Prostate gland (tissue), 2 donors: ENCODE data around the gene DMXL2. TPM values are rescaled to one million over a fixed set of nuclear protein-coding genes. Genes with fewer than 3 reads are reported as not detected.
"Not testable (repeated sequence)": the region's sequence is repeated elsewhere in the genome, so short reads cannot be mapped to it uniquely, and the experiment has no call there.

Experiments
- DNase-seq: peaks from one replicate; pipeline ENCODE4 v3.0.0-alpha.2; 2019; ENCODE audit warnings: low spot score
- H3K27ac ChIP-seq, 2 donors: fragments of 200-600 bp; sonication (generic); 2 replicates each; pipeline ENCODE4 v1.5.1; 2017 to 2019
- H3K27me3 ChIP-seq: fragments of 200-600 bp; sonication (generic); replicated peaks from 2 replicates; pipeline ENCODE4 v1.5.1; 2019; ENCODE audit not compliant: insufficient read depth
- H3K36me3 ChIP-seq, 2 donors: fragments of 200-600 bp; sonication (generic); 1 replicate in 1 of 2; 2 replicates in 1 of 2; pipeline versions ENCODE4 v1.5.1 to v1.8.1; 2017 to 2019
- H3K4me1 ChIP-seq: fragments of 200-600 bp; sonication (generic); replicated peaks from 2 replicates; pipeline ENCODE4 v1.5.1; 2019
- H3K4me3 ChIP-seq, 2 donors: fragments of 200-600 bp; sonication (generic); 2 replicates each; pipeline ENCODE4 v1.5.1; 2017 to 2019
- H3K9me3 ChIP-seq: fragments of 200-600 bp; sonication (generic); 2 replicates; pipeline ENCODE4 v1.5.1; 2017
- CTCF ChIP-seq, 4 experiments: fragments of 200-600 bp in 2 of 4; fragments of 450-650 bp in 2 of 4; sonication (generic) in 2 of 4; IDR thresholded peaks; 1 replicate in 3 of 4; 2 replicates in 1 of 4; pipeline ENCODE4 v1.5.1; 2016 to 2019; ENCODE audit warnings: antibody characterized with exemption in 4 of 4, mild to moderate bottlenecking in 2 of 4, moderate library complexity in 2 of 4
- POLR2A ChIP-seq: fragments of 450-650 bp; IDR thresholded peaks from one replicate; pipeline ENCODE4 v1.6.1; 2016; ENCODE audit warnings: antibody characterized with exemption, mild to moderate bottlenecking
- POLR2AphosphoS5 ChIP-seq: sonication (generic); formaldehyde crosslinking; IDR thresholded peaks from one replicate; pipeline ENCODE4 v1.6.1; 2017; ENCODE audit warnings: antibody characterized with exemption
- WGBS: methylation state at CpG from one replicate; pipeline ENCODE4 v1.1.5; 2018; 5-methylcytosine and 5-hydroxymethylcytosine counted together
- intact Hi-C: fragments of 100-400 bp; cut with DNase I; formaldehyde crosslinking; loops from one replicate; pipeline ENCODE4 v1.14.2; 2022
- total RNA-seq, 2 donors: library from RNA; depleted of rRNA; stranded (reverse); fragments of >200 nt; gene quantifications; one replicate each; pipeline ENCODE4 v1.1.0, GENCODE V29; 2016

The DMXL2 gene
- total RNA-seq, 2 donors from 2014 or later = 12.2 to 35.3 TPM

DNA sequence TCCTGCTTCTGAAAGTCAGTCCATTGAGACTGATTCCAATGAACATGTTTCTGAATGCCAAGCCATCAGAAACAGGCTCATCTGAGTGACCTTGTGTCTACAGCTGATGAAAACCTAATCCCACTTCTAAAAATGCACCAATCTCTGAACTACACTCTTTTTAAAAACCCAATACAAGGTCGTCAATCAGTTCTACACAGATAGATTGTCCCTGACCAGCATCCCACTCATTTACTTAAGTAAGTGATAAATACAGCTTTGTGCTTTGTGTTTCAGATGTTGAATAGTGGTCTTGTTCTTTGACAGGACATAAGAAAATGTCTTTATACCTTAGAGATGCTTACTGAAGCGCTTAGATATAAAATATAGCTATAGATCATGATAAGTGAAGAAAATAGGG lies 38.5 kb upstream of the DMXL2 start:
- no peaks in the 10 kb centered on the region for H3K36me3 ChIP-seq
- no peaks in the 10 kb centered on the region for H3K27me3 ChIP-seq
- intact Hi-C loops = no loop called here
- no peak overlapping the region for H3K4me3 ChIP-seq
- no peaks in the 10 kb centered on the region for H3K4me1 ChIP-seq
- TF ChIP-seq CTCF (IDR thresholded peaks at IDR 0.05) = no peak
- TF ChIP-seq POLR2A = no peak
- no peak for TF ChIP-seq POLR2AphosphoS5
- 83% methylated on average over 2 of the region's 2 CpGs for WGBS
- H3K27ac ChIP-seq = no peak overlapping the region
- DNase-seq = no peak
- H3K9me3 ChIP-seq = no peaks in the 10 kb centered on the region

DNA sequence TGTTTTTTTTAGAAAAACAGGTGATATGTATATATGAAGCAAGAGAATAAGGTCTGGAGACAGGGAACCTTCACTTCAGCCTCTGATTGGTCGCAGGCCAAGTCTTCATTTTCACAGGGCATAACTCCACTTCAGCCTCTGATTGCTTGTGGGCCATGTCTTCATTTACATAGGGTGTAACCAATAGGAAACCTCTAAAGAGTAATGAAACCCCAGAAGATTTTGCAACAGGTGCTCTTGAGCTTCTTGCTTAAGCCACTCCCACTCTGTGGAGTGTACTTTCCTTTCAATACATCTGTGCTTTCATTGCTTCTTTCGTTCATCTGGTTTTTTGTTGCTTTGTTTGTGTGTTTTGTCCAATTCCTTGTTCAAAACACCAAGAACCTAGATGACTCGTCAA lies 36.1 kb upstream of the DMXL2 start:
- Histone ChIP-seq H3K4me3 (no peak overlapping the region), H3K27ac (no peak overlapping the region), H3K36me3 (no peaks in the 10 kb centered on the region), H3K4me1 (no peaks in the 10 kb centered on the region), H3K9me3 (no peaks in the 10 kb centered on the region), H3K27me3 (no peaks in the 10 kb centered on the region)
- TF ChIP-seq POLR2A (no peak), POLR2AphosphoS5 (no peak), CTCF (IDR thresholded peaks at IDR 0.05) (no peak)
- intact Hi-C loops = no loop called here
- 83% methylated on average over 3 of the region's 3 CpGs for WGBS
- DNase-seq = no peak

- H3K4me1 ChIP-seq, H3K27ac ChIP-seq, intact Hi-C loops, DNase-seq, H3K9me3 ChIP-seq, H3K27me3 ChIP-seq, H3K36me3 ChIP-seq, H3K4me3 ChIP-seq: not testable (repeated sequence)
- 93% methylated on average over 24 of the region's 24 CpGs for WGBS
Measured at GRCh38 chr15:51655401-51656057, 33.0 kb upstream of the DMXL2 start.

DNA sequence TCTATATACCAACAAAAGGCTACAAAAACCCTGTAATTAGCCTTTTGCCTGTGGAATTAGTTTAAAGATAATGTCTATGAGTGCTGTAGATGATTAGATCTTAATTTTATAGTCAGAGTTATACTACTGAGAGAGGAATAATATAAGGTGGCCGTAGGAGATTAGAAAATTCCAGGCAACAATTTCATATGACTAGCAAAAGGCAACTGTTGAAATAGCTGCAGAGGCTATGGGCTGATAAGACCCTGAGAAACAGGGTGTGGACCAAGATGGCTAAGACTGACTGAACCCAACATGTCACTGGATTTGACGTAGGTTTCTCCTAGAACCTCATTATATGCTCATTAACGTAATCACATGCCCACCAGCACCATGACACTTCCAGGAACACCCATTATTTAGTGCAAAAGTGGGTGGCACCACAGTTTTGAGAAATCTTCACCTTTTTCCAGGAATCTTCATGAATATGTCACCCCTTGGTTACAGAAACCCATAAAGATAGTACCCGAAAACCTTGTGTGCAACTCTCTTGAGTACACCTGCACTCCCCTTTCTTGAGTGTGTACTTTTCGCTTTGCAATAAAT lies 29.6 kb upstream of the DMXL2 start:
- WGBS = 79% methylated on average over 5 of the region's 5 CpGs
- TF ChIP-seq POLR2A (no peak), POLR2AphosphoS5 (no peak), CTCF (IDR thresholded peaks at IDR 0.05) (no peak)
- DNase-seq = no peak
- H3K36me3 ChIP-seq = no peaks in the 10 kb centered on the region
- H3K27ac ChIP-seq = no peak overlapping the region
- H3K27me3 ChIP-seq = no peaks in the 10 kb centered on the region
- no peak overlapping the region for H3K4me3 ChIP-seq
- intact Hi-C loops = no loop called here
- H3K9me3 ChIP-seq = no peaks in the 10 kb centered on the region
- H3K4me1 ChIP-seq = no peaks in the 10 kb centered on the region

- Histone ChIP-seq H3K27me3 (no peaks in the 10 kb centered on the region), H3K9me3 (no peaks in the 10 kb centered on the region), H3K4me3 (no peak overlapping the region), H3K27ac (no peak overlapping the region), H3K36me3 (no peaks in the 10 kb centered on the region), H3K4me1 (no peaks in the 10 kb centered on the region)
- intact Hi-C loops = loop anchor here (2.0 kb wide), 1 partner anchor 127 kb away; no protein-coding TSS in a partner anchor
- peak; percentile 64 for DNase-seq
- 36% methylated on average over 4 of the region's 4 CpGs for WGBS
- TF ChIP-seq POLR2A (no peak), CTCF (IDR thresholded peaks at IDR 0.05) (peak; percentile 45 to 86 (median 80))
Measured at GRCh38 chr15:51649659-51650521, 27.3 kb upstream of the DMXL2 start.

GRCh38 chr15:51648643-51649042 lies 26.1 kb upstream of the DMXL2 start:
- H3K4me1 ChIP-seq = not testable (repeated sequence)

DNA sequence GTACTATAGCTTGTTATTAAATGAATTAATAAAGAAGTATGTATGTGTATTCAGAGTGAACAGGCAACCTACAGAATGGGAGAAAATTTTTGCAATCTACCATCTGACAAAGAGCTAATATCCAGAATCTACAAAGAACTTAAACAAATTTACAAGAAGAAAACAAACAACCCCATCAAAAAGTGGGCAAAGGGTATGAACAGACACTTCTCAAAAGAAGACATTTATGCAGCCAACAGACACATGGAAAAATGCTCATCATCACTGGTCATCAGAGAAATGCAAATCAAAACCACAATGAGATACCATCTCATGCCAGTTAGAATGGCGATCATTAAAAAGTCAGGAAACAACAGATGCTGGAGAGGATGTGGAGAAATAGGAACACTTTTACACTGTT lies 25.5 kb upstream of the DMXL2 start:
- H3K27ac ChIP-seq, H3K36me3 ChIP-seq, H3K27me3 ChIP-seq, intact Hi-C loops, DNase-seq, H3K4me3 ChIP-seq, H3K4me1 ChIP-seq, H3K9me3 ChIP-seq: not testable (repeated sequence)
- 73% methylated on average over 1 of the region's 1 CpG for WGBS

More at GRCh38 chr15:51648643-51649042, 26.1 kb upstream of the DMXL2 start:
- intact Hi-C loops, H3K9me3 ChIP-seq, H3K4me3 ChIP-seq, DNase-seq, H3K27ac ChIP-seq, H3K27me3 ChIP-seq, H3K36me3 ChIP-seq: not testable (repeated sequence)
- WGBS = 86% methylated on average over 4 of the region's 4 CpGs
